ENCODE results near the gene APOBEC3F. TPM values are rescaled to one million over a fixed set of nuclear protein-coding genes. Genes with fewer than 3 reads are reported as not detected.

The APOBEC3F gene
- total RNA-seq, 2 experiments from 2014 or later: 3.7 to 20.7 TPM

- Histone ChIP-seq H3K9me3 (ENCODE audit: low read length) (no peaks in the 10 kb centered on the region), H3K4me2 (ENCODE audit: low read length) (no peak overlapping the region), H3K79me2 (ENCODE audit: insufficient read depth, low read depth, low read length) (no peaks in the 10 kb centered on the region), H2AFZ (ENCODE audit: low read length) (no peak overlapping the region), H3K9me2 (ENCODE audit: insufficient read depth, low read length) (no peaks in the 10 kb centered on the region), H3K36me3 (ENCODE audit: insufficient read depth, low read length) (no peaks in the 10 kb centered on the region), H4K20me1 (ENCODE audit: insufficient read depth, low read length) (no peaks in the 10 kb centered on the region), H3K4me3 (ENCODE audit: low read depth, low read length, poor library complexity, severe bottlenecking) (no peak overlapping the region), H3K4me1 (ENCODE audit: insufficient read depth, low read length, poor library complexity, severe bottlenecking) (peaks cover 52% of the 10 kb centered on the region), H3K27ac (ENCODE audit: low read depth, low read length, poor library complexity, severe bottlenecking) (no peak overlapping the region)
- BruUV-seq (replicated peaks): no TSS peak
- CTCF ChIA-PET (ENCODE audit: unreplicated experiment): no interaction called here
- DNase-seq (ENCODE audit: low spot score): no peak
- TF ChIP-seq, protein P1, sequence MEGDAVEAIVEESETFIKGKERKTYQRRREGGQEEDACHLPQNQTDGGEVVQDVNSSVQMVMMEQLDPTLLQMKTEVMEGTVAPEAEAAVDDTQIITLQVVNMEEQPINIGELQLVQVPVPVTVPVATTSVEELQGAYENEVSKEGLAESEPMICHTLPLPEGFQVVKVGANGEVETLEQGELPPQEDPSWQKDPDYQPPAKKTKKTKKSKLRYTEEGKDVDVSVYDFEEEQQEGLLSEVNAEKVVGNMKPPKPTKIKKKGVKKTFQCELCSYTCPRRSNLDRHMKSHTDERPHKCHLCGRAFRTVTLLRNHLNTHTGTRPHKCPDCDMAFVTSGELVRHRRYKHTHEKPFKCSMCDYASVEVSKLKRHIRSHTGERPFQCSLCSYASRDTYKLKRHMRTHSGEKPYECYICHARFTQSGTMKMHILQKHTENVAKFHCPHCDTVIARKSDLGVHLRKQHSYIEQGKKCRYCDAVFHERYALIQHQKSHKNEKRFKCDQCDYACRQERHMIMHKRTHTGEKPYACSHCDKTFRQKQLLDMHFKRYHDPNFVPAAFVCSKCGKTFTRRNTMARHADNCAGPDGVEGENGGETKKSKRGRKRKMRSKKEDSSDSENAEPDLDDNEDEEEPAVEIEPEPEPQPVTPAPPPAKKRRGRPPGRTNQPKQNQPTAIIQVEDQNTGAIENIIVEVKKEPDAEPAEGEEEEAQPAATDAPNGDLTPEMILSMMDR (conservative IDR thresholded peaks at IDR 0.05; ENCODE audit: low read length): no peak
- no peak for TF ChIP-seq EZH2phosphoT487 (IDR thresholded peaks at IDR 0.05; ENCODE audit: borderline replicate concordance, low read depth, low read length)
- intact Hi-C loops (cut with micrococcal nuclease; ENCODE audit: unreplicated experiment): no loop called here
- POLR2A ChIA-PET: interaction anchor here (1.1 kb wide), 1 partner anchor 58 kb away, joined by 3 read pairs; no protein-coding TSS in a partner anchor
Observed at GRCh38 chr22:39094717-39095389, 54.2 kb downstream of the APOBEC3F start.

DNA sequence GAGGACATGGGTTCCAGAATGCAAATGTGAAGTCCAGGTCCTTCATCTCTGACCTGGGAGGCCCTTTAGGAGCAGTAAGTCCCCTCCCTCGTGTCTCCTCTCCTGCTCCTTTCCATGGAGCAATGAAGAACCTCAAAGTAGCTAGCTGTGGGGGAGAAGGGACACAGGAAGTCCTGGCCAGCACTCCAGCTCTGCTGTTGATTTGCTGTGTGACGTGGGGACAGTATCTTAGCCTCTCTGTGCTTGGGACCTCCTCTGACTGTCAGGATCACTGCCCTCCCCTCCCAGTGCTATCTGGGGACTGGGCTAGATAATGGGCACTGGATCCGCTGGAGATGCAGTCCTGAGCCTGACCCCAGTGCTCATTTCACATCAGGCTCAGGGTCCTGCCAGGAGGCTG is 55.3 kb downstream of the APOBEC3F start:
- peaks cover 46% of the 10 kb centered on the region for H3K4me1 ChIP-seq (ENCODE audit: insufficient read depth, low read length, poor library complexity, severe bottlenecking)
- H4K20me1 ChIP-seq (ENCODE audit: insufficient read depth, low read length): no peaks in the 10 kb centered on the region
- CTCF ChIA-PET (ENCODE audit: unreplicated experiment): no interaction called here
- H3K9me3 ChIP-seq (ENCODE audit: low read length): no peaks in the 10 kb centered on the region
- no peak overlapping the region for H3K27ac ChIP-seq (ENCODE audit: low read depth, low read length, poor library complexity, severe bottlenecking)
- intact Hi-C loops (cut with micrococcal nuclease; ENCODE audit: unreplicated experiment): no loop called here
- no peaks in the 10 kb centered on the region for H3K9me2 ChIP-seq (ENCODE audit: insufficient read depth, low read length)
- H3K36me3 ChIP-seq (ENCODE audit: insufficient read depth, low read length): no peaks in the 10 kb centered on the region
- no peak overlapping the region for H2AFZ ChIP-seq (ENCODE audit: low read length)
- BruUV-seq (replicated peaks): no TSS peak
- no peak overlapping the region for H3K4me3 ChIP-seq (ENCODE audit: low read depth, low read length, poor library complexity, severe bottlenecking)
- no peaks in the 10 kb centered on the region for H3K79me2 ChIP-seq (ENCODE audit: insufficient read depth, low read depth, low read length)
- H3K4me2 ChIP-seq (ENCODE audit: low read length): no peak overlapping the region
- no peak for DNase-seq (ENCODE audit: low spot score)
- TF ChIP-seq, protein P1 (conservative IDR thresholded peaks at IDR 0.05; ENCODE audit: low read length): no peak
- POLR2A ChIA-PET: no interaction called here
